Gastrocnemius medialis (tissue), 4 donors: Measurements from ENCODE around the gene RBM6.

Experiments
- CTCF ChIP-seq, 5 experiments: fragments of 450-650 bp in 3 of 5; fragments of 200-600 bp in 2 of 5; sonication (generic) in 2 of 5; IDR thresholded peaks in 4 of 5; conservative IDR thresholded peaks in 1 of 5; 1 replicate in 4 of 5; 2 replicates in 1 of 5; pipeline ENCODE4 v1.5.1; 2016 to 2019; ENCODE audit warnings: antibody characterized with exemption in 5 of 5, mild to moderate bottlenecking in 3 of 5, moderate library complexity in 3 of 5
- POLR2A ChIP-seq, 2 donors: fragments of 450-650 bp; IDR thresholded peaks; one replicate each; pipeline ENCODE4 v1.6.1; 2017; ENCODE audit warnings: antibody characterized with exemption in 2 of 2, mild to moderate bottlenecking in 2 of 2, moderate library complexity in 2 of 2

- TF ChIP-seq CTCF (IDR thresholded peaks at IDR 0.05 in 4 of 5, conservative IDR thresholded peaks at IDR 0.05 in 1 of 5) (no peak), POLR2A (IDR thresholded peaks at IDR 0.05) (no peak)
Observed at GRCh38 chr3:50112462-50112861, 172.5 kb downstream of the RBM6 start.
